Sigmoid colon (tissue), 4 donors: ENCODE data around the gene ACAT1.

Experiments used
- EP300 ChIP-seq, 4 donors: sonication (generic); formaldehyde crosslinking; IDR thresholded peaks; one replicate each; pipeline ENCODE4 v1.6.1; 2017; ENCODE audit warnings: antibody characterized with exemption in 4 of 4
- POLR2A ChIP-seq, 2 donors: fragments of 450-650 bp; IDR thresholded peaks; one replicate each; pipeline ENCODE4 v1.6.1; 2016; ENCODE audit warnings: antibody characterized with exemption in 2 of 2, mild to moderate bottlenecking in 2 of 2, moderate library complexity in 2 of 2
- TF ChIP-seq, protein P1 (sequence below), 4 experiments: fragments of 450-650 bp in 3 of 4; fragments of 200-600 bp in 1 of 4; IDR thresholded peaks; one replicate each; pipeline ENCODE4 v1.5.1; 2016 to 2019; ENCODE audit warnings: antibody characterized with exemption in 4 of 4, mild to moderate bottlenecking in 3 of 4, moderate library complexity in 2 of 4

DNA sequence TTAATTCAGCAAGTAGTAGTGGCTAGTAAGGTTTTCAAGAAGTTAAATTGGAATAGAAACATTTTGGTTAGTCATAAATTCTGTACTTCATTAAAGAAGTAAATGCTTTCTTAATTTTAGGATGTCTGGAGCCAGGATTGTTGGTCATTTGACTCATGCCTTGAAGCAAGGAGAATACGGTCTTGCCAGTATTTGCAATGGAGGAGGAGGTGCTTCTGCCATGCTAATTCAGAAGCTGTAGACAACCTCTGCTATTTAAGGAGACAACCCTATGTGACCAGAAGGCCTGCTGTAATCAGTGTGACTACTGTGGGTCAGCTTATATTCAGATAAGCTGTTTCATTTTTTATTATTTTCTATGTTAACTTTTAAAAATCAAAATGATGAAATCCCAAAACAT, 25.8 kb downstream of the ACAT1 start:
- TF ChIP-seq, protein P1, sequence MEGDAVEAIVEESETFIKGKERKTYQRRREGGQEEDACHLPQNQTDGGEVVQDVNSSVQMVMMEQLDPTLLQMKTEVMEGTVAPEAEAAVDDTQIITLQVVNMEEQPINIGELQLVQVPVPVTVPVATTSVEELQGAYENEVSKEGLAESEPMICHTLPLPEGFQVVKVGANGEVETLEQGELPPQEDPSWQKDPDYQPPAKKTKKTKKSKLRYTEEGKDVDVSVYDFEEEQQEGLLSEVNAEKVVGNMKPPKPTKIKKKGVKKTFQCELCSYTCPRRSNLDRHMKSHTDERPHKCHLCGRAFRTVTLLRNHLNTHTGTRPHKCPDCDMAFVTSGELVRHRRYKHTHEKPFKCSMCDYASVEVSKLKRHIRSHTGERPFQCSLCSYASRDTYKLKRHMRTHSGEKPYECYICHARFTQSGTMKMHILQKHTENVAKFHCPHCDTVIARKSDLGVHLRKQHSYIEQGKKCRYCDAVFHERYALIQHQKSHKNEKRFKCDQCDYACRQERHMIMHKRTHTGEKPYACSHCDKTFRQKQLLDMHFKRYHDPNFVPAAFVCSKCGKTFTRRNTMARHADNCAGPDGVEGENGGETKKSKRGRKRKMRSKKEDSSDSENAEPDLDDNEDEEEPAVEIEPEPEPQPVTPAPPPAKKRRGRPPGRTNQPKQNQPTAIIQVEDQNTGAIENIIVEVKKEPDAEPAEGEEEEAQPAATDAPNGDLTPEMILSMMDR (IDR thresholded peaks at IDR 0.05) = no peak
- TF ChIP-seq POLR2A (IDR thresholded peaks at IDR 0.05) = no peak
- no peak for TF ChIP-seq EP300 (IDR thresholded peaks at IDR 0.05)
